Stimulated activated CD8-positive, alpha-beta memory T cell treated with anti-CD3 and anti-CD28 coated beads, Interleukin-15, amount 100 ng/mL, for 1 hour (primary cell): ENCODE measurements around the gene LCE1D.

Experiments
- DNase-seq: peaks from one replicate; pipeline ENCODE4 v3.0.0-alpha.2; 2020; ENCODE audit warnings: low read depth

Gene LCE1D, protein sequence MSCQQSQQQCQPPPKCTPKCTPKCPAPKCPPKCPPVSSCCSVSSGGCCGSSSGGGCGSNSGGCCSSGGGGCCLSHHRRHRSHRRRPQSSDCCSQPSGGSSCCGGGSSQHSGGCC

GRCh38 chr1:152796421-152796820 lies at the start of gene LCE1D:
TSS of gene LCE1D (plus strand) at chr1:152796721. CDS start at chr1:152797795, 1,074 bp downstream.
- DNase-seq = no peak

DNA sequence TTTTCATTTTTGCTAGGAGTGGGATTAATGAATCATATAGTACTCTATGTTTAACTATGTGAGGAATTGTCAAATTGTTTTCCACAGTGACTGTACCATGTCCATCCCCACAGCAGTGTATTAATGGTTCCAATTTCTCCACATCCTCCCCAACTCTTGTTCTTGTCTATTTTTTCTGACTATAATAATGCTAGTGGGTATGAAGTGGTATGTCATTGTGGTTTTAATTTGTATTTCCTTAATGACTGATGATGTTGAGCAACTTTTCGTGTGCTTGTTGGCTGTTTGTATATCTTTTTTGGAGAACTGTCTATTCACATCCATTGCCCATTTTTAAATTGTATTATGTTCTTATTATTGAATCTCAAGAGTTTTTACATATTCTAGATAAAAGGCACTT lies 48.7 kb upstream of the LCE1D start:
- no peak for DNase-seq

DNA sequence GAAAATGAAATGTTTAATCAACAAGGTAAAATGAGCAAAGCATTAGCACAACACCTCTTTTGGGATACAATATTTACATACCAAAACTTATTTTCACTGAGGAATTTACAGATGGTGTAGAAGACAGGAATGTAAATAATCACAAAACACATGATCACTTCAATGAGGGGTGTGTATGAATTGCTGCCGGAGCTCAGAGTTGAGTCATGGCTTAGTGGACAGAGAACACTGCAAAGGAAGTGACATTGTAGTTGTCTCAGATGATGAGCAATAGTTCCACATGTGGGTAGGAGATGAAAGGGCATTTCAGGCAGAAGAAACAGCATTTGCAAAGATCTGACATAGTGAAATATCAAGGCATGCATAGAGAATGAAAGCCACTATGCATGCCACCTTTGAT lies 44.3 kb upstream of the LCE1D start:
- no peak for DNase-seq

DNA sequence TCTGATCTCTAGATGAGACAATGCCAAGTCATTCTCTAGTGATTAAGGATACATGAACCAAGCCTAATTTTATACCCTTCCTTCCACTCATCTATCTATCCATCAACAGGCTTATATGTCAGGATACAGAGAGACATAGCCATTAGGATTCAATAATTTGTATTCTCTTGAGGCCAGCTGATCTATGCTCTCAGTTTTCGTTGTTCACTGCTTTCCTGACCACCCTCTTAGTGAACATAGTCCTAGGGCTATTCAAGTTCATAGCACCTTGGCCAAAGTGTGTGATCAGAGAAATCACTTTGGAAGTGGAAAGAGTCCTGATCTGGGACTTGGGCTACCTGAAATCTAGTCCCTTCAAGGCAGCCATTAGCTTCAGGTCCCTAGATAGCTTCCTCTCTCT lies 42.9 kb upstream of the LCE1D start:
- DNase-seq = no peak

GRCh38 chr1:152756872-152757271 lies 39.6 kb upstream of the LCE1D start:
- DNase-seq = no peak

DNA sequence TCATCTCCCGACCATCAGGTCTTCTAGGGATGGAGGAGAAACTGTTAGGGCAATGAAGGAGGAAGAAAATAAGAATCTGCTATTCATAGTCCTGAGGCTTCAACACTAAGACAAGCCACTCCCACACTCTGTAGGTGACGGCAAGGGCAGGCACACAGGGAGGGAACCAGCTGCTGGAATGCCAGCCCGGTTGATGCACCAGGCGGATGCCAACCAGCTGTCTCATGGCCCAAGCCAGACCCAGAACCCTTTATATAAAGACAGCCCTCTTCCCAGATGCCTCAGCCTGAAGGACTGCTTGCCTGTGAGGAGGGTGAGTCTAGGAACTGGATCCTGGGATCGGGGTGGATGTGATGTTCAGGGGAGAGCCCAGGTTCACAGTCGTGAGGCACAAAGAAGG lies 38.8 kb upstream of the LCE1D start, which contains the start of gene KPRP:
TSS of gene KPRP (plus strand) at position 279 of the 400 bp plus-strand sequence. CDS start 1,564 bp downstream, outside the sequence.
- DNase-seq = no peak

- DNase-seq = no peak
Observed at GRCh38 chr1:152758636-152759035, 37.9 kb upstream of the LCE1D start.

GRCh38 chr1:152759453-152760173 lies 36.9 kb upstream of the LCE1D start:
- no peak for DNase-seq

- DNase-seq = no peak
Observed at GRCh38 chr1:152760551-152761190, 35.9 kb upstream of the LCE1D start.

- no peak for DNase-seq
Observed at GRCh38 chr1:152761609-152762213, 34.8 kb upstream of the LCE1D start.

DNA sequence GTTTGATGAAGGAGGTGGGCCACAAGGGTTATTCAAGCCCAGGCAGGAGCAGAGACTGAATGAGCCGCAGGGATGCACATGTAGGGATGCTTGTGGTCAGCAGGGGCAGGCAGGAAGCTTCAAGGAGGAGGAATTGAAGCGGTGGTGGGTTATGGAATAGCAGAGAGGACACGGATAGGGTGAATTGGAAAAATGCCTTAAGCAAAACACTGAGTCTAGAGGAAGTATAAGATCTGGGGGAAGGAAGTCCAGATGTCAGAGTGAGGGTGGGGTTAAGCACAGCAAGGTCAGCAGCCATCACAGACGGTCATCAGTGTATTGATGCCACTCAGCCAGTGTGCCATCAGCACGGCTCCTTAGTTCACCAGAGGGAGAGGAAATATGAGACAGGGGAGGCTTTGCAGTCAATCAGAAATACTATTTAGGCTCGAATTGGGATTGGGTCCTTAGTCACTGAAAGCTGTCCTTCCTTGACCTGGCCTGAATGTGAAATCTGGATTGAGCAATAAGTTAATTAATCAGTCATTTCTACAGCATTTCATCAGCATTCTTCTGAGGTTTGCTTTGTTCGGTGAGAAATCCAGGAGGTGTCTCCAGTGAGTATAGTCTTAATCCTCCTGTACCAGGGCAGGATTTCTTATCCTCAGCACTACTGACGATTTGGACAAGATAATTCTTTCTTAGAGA lies 27.5 kb upstream of the LCE1D start:
- DNase-seq = no peak

DNA sequence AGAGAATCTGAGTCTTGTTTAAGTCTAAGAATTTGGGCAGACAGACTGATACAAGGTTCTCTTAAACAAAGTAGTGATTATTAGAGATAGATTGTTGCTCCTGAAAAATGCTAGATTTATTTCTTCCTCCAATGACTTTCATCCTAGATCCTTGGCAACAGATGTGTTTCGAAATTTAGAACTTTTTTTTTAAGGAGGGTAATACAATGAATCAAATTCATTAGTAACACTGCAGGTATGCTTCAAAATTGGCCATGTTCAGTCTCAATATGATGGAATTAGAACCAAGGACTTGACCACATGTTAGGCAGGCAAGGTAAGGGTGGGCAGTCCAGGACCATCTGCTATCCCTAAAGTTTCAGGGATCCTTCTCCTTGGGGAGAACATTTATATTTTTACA lies 26.1 kb upstream of the LCE1D start:
- DNase-seq = no peak

GRCh38 chr1:152774875-152775274 lies 21.6 kb upstream of the LCE1D start, which contains the start of gene LCE1F:
TSS of gene LCE1F (plus strand) at chr1:152775140. CDS start at chr1:152776372, 1,232 bp downstream.
- no peak for DNase-seq

GRCh38 chr1:152776361-152776760 lies 20.2 kb upstream of the LCE1D start:
- no peak for DNase-seq

DNA sequence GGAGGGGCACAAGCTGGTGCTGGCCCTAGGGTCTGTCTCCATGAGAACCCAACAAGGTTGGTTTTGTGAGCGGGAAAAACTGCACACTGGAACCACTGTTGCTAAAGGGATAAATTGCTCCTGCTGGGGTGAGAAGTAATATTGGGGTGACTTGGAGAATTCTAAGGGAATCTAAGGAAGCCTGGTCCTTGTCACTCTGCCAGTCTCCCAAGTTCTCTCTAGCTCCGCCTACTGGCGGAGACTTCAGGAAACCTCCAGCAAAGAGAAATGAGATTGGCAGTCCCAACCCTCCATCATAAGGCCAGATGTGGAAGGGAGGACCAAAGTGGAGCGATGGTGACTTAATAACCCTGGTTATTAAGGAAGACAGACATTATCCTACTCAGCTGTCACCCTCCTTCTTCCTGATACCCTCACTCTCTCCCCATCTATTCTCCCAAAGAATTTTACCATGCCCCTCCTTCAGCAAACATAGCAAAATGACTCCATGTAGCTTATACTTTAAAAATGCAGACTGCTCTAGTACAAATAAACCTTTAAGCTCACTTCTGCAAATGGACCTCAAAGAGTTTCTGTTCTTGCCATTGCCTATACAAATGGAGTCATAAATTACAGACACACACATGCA lies 18.9 kb upstream of the LCE1D start:
- no peak for DNase-seq

DNA sequence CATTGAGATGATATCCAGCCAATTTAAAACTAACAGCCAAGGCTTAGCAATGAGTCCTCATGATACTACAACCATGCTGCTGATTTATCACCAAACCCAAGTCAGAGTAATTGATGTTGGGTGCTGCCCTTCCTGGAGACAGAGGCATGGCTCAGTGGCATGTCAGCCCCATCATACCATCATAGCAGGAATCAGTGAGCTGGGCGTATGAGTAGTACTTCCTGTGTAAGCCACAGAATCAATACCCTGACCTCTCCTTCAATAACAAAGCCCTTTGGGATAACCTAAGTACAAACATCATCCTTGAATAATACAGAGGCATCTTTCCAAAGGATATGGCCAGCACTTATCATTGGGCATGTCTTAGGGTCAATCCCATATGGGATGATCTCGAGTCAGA lies 13.4 kb upstream of the LCE1D start:
- no peak for DNase-seq

- DNase-seq = no peak
Observed at GRCh38 chr1:152786077-152786476, 10.4 kb upstream of the LCE1D start, which contains the start of gene LCE1E. TSS of gene LCE1E (plus strand) at chr1:152786257. CDS start at chr1:152787300, 1,043 bp downstream.

DNA sequence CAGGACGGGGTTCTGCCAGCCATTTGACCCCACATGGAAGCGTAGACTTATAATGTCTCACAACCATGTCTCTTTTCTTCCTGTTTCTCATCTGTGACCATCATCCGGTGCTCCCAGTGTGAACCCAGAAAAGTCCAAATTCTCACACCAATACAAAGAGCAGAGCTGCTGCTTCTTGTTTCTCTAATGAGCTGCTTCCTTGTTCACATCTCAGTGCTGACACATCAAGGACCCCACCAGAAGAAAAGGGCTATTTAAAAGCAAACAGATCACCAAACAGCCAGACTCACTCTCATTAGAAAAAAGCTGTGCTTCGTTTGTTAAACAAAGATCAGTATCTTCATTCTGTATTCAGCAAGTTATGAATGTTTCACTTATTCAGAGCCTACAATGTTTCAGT lies 835 bp upstream of the LCE1D start:
- DNase-seq = no peak

GRCh38 chr1:152801333-152801732 lies 4.8 kb downstream of the LCE1D start:
- DNase-seq = no peak

GRCh38 chr1:152806576-152806975 lies 10.1 kb downstream of the LCE1D start, which contains the start of gene LCE1C:
TSS of gene LCE1C (minus strand) at chr1:152806651. CDS start at chr1:152805478, 1,173 bp downstream.
- DNase-seq = no peak

- DNase-seq = no peak
Observed at GRCh38 chr1:152811050-152811449, 14.5 kb downstream of the LCE1D start.

GRCh38 chr1:152811671-152812070 lies 15.2 kb downstream of the LCE1D start, which contains the start of gene LCE1B:
TSS of gene LCE1B (plus strand) at chr1:152811971. CDS start at chr1:152812447, 476 bp downstream.
- DNase-seq = no peak
